Esophagus (tissue), 2 donors: Measurements from ENCODE around the gene AAMP. TPM values are rescaled to one million over a fixed set of nuclear protein-coding genes. Genes with fewer than 3 reads are reported as not detected.

Source experiments
- H3K27ac ChIP-seq, 2 donors: one replicate each; pipeline ENCODE4 v1.5.1; 2013; ENCODE audit warnings: low read depth in 2 of 2, mild to moderate bottlenecking in 2 of 2, inconsistent platforms in 1 of 2, low read length in 1 of 2, moderate library complexity in 1 of 2
- H3K27me3 ChIP-seq, 2 donors: one replicate each; pipeline ENCODE4 v1.6.1; 2013; ENCODE audit warnings: low read length in 2 of 2, control low read depth in 1 of 2, mild to moderate bottlenecking in 1 of 2; ENCODE audit not compliant: insufficient read depth in 2 of 2, control insufficient read depth in 1 of 2
- H3K36me3 ChIP-seq, 2 donors: one replicate each; pipeline ENCODE4 v1.6.1; 2013; ENCODE audit warnings: low read length in 1 of 2; ENCODE audit not compliant: control insufficient read depth in 2 of 2, insufficient read depth in 2 of 2
- H3K4me1 ChIP-seq, 2 donors: one replicate each; pipeline ENCODE4 v1.6.1; 2013; ENCODE audit warnings: low read length in 1 of 2; ENCODE audit not compliant: control insufficient read depth in 2 of 2, insufficient read depth in 2 of 2
- H3K4me3 ChIP-seq, 2 donors: one replicate each; pipeline ENCODE4 v1.5.1; 2013; ENCODE audit warnings: low read length in 2 of 2, mild to moderate bottlenecking in 2 of 2, low read depth in 1 of 2, moderate library complexity in 1 of 2
- H3K9me3 ChIP-seq, 2 donors: one replicate each; pipeline ENCODE4 v1.6.1; 2013; ENCODE audit warnings: mild to moderate bottlenecking in 2 of 2, low read depth in 1 of 2, low read length in 1 of 2, moderate library complexity in 1 of 2; ENCODE audit not compliant: control insufficient read depth in 2 of 2, insufficient read depth in 1 of 2
- WGBS, 2 donors: extraction: QIAGEN DNeasy Blood & Tissue Kit; methylation state at CpG; one replicate each; pipeline ENCODE4 v1.1.7; 2013; 5-methylcytosine and 5-hydroxymethylcytosine counted together
- polyA plus RNA-seq, 2 donors: library from polyadenylated mRNA; stranded (reverse); fragments of 200-250 nt; gene quantifications; one replicate each; pipeline ENCODE4 v1.2.3, GENCODE V29; 2013
- donor health status: healthy with polysubstance abuse.
- donor health status: Bipolar disorder and iron deficiency.

AAMP gene
- polyA plus RNA-seq, 2 donors: 45.0 to 90.4 TPM

GRCh38 chr2:218270721-218271486 lies 967 bp upstream of the AAMP start:
- Histone ChIP-seq H3K4me1 (peaks cover 6 to 15% of the 10 kb centered on the region in 2 donors), H3K4me3 (peak overlapping the region; percentile 69 to 77), H3K27ac (peak overlapping the region; percentile 87 to 95), H3K9me3 (no peaks in the 10 kb centered on the region), H3K36me3 (peaks cover 11 to 43% of the 10 kb centered on the region in 2 donors), H3K27me3 (no peaks in the 10 kb centered on the region)
- WGBS, 2 donors: 5 to 6% methylated on average over 23 of the region's 23 CpGs

- Histone ChIP-seq H3K9me3 (no peaks in the 10 kb centered on the region), H3K27ac (no peak overlapping the region), H3K4me1 (peaks cover 11 to 14% of the 10 kb centered on the region in 2 donors), H3K27me3 (no peaks in the 10 kb centered on the region), H3K4me3 (no peak overlapping the region), H3K36me3 (peaks cover 17 to 47% of the 10 kb centered on the region in 2 donors)
- 96 to 97% methylated on average over 6 of the region's 6 CpGs for whole genome bisulfite sequencing, 2 donors
These were observed 2.7 kb downstream of the AAMP start for GRCh38 chr2:218267259-218267658.

- Histone ChIP-seq H3K27me3 (no peaks in the 10 kb centered on the region), H3K4me1 (peaks cover 11 to 13% of the 10 kb centered on the region in 2 donors), H3K27ac (no peak overlapping the region), H3K9me3 (no peaks in the 10 kb centered on the region), H3K36me3 (peaks cover 17 to 45% of the 10 kb centered on the region in 2 donors), H3K4me3 (no peak overlapping the region)
- WGBS, 2 donors: 86 to 91% methylated on average over 13 to 15 of the region's 15 CpGs
These were observed 3.5 kb downstream of the AAMP start for GRCh38 chr2:218266316-218266979.

- Histone ChIP-seq H3K27ac (no peak overlapping the region), H3K9me3 (no peaks in the 10 kb centered on the region), H3K4me3 (no peak overlapping the region), H3K36me3 (peaks cover 17 to 45% of the 10 kb centered on the region in 2 donors), H3K4me1 (peaks cover 8 to 9% of the 10 kb centered on the region in 2 donors), H3K27me3 (no peaks in the 10 kb centered on the region)
- 87 to 89% methylated on average over 8 of the region's 8 CpGs for WGBS, 2 donors
These were observed 4.3 kb downstream of the AAMP start for GRCh38 chr2:218265626-218266025.

DNA sequence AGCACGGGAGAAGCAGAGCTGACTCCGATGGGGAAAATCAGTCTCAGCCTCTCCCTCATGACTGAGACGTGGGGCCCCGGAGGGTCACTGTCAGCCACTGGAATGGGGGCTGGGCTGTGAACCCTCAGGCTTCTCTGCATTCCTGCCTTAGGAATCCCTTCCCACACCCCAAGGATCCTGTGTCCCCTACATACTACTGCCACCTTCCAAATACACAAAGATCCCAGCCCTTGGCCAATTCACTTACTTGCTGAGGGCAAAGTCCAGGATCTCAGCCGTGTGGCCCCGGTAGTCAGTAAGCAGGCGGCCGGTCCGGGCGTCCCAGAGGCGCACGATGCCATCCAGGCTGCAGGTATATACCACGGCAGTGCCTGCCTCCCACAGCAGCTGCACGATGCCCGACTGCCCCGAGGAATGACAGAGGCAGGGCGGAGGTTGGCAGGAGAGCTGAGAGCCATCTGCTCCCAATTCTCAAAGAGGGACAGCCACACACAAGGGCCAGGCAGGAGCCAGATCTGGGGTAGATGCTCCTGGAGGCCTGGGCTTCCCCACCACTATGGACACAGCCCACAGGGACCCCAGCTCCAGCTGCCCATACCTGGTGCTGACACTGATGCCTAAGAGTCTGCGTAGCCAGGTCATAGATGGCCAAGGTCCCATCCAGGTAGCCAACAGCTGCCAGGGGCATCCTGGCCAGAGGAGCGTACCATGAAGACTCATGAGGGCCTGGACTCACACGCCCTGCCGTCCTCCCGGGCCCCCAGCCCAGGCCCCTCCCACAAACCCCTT lies 5.0 kb downstream of the AAMP start:
- H3K27ac ChIP-seq: no peak overlapping the region
- 65 to 82% methylated on average over 22 of the region's 22 CpGs for WGBS, 2 donors
- H3K4me3 ChIP-seq: no peak overlapping the region
- peaks cover 8 to 9% of the 10 kb centered on the region in 2 donors for H3K4me1 ChIP-seq
- peaks cover 17 to 45% of the 10 kb centered on the region in 2 donors for H3K36me3 ChIP-seq
- H3K9me3 ChIP-seq: no peaks in the 10 kb centered on the region
- no peaks in the 10 kb centered on the region for H3K27me3 ChIP-seq

- Histone ChIP-seq H3K27ac (no peak overlapping the region), H3K36me3 (peaks cover 17 to 45% of the 10 kb centered on the region in 2 donors), H3K27me3 (no peaks in the 10 kb centered on the region), H3K4me3 (no peak overlapping the region), H3K4me1 (peaks cover 6 to 7% of the 10 kb centered on the region in 2 donors), H3K9me3 (no peaks in the 10 kb centered on the region)
- WGBS, 2 donors: 69 to 77% methylated on average over 17 of the region's 17 CpGs
These were observed 5.9 kb downstream of the AAMP start for GRCh38 chr2:218263817-218264641.

DNA sequence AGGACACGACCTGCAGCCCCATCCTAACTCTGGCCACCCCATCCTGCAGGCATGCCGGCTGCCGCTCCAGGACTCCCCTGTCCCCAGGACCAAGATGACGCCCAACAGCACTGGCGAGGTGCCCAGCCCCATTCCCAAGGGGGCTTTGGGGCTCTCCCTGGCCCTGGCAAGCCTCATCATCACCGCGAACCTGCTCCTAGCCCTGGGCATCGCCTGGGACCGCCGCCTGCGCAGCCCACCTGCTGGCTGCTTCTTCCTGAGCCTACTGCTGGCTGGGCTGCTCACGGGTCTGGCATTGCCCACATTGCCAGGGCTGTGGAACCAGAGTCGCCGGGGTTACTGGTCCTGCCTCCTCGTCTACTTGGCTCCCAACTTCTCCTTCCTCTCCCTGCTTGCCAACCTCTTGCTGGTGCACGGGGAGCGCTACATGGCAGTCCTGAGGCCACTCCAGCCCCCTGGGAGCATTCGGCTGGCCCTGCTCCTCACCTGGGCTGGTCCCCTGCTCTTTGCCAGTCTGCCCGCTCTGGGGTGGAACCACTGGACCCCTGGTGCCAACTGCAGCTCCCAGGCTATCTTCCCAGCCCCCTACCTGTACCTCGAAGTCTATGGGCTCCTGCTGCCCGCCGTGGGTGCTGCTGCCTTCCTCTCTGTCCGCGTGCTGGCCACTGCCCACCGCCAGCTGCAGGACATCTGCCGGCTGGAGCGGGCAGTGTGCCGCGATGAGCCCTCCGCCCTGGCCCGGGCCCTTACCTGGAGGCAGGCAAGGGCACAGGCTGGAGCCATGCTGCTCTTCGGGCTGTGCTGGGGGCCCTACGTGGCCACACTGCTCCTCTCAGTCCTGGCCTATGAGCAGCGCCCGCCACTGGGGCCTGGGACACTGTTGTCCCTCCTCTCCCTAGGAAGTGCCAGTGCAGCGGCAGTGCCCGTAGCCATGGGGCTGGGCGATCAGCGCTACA lies 7.0 kb downstream of the AAMP start:
- H3K4me3 ChIP-seq: no peak overlapping the region
- H3K36me3 ChIP-seq: peaks cover 17 to 45% of the 10 kb centered on the region in 2 donors
- WGBS, 2 donors: 82 to 85% methylated on average over 39 of the region's 39 CpGs
- H3K4me1 ChIP-seq: peaks cover 5% of the 10 kb centered on the region in 2 donors
- H3K9me3 ChIP-seq: no peaks in the 10 kb centered on the region
- H3K27me3 ChIP-seq: no peaks in the 10 kb centered on the region
- H3K27ac ChIP-seq: no peak overlapping the region

- Histone ChIP-seq H3K9me3 (no peaks in the 10 kb centered on the region), H3K27me3 (no peaks in the 10 kb centered on the region), H3K36me3 (peaks cover 17 to 41% of the 10 kb centered on the region in 2 donors), H3K4me1 (peaks cover 5% of the 10 kb centered on the region in 2 donors), H3K27ac (no peak overlapping the region), H3K4me3 (no peak overlapping the region)
- 71 to 76% methylated on average over 6 of the region's 6 CpGs for WGBS, 2 donors
These were observed 7.7 kb downstream of the AAMP start for GRCh38 chr2:218262237-218262600.
